ENCODE data around the gene KCNQ1.

KCNQ1 gene

GRCh38 chr11:2870969-2871680, 426.3 kb downstream of the KCNQ1 start:
- H3K27ac ChIP-seq, result no peak overlapping the region; a peak in 1 of 22 replicates
- no peak for TF ChIP-seq Cebpa-rat (IDR thresholded peaks at IDR 0.05)
- H3K27me3 ChIP-seq, result peaks cover 19 to 41% (median 32%) of the 10 kb centered on the region in 11 experiments

GRCh38 chr11:2874963-2875362, 430.2 kb downstream of the KCNQ1 start:
- Histone ChIP-seq H3K4me2 (no peak overlapping the region), H3K36me3 (peaks cover 0 to 12% (median 0%) of the 10 kb centered on the region in 11 experiments; a peak in 5 of 22 replicates), H3K9me3 (replicated peaks in 1 of 11) (peaks cover 18 to 52% (median 41%) of the 10 kb centered on the region in 11 experiments), H3K27me3 (peaks cover 5 to 18% (median 11%) of the 10 kb centered on the region in 11 experiments), H3K9ac (no peak overlapping the region), H3K4me3 (no peak overlapping the region), H3K4me1 (peaks cover 18 to 29% (median 22%) of the 10 kb centered on the region in 10 experiments), H4K20me1 (no peaks in the 10 kb centered on the region; a peak in 1 of 22 replicates), H3K27ac (no peak overlapping the region)
- TF ChIP-seq Cebpa-rat (IDR thresholded peaks at IDR 0.05), result no peak

More at GRCh38 chr11:2870969-2871680, 426.3 kb downstream of the KCNQ1 start:
- Histone ChIP-seq H3K4me2 (peak overlapping the region; percentile 58 to 85 (median 78)), H3K36me3 (peaks cover 0 to 12% (median 0%) of the 10 kb centered on the region in 11 experiments; a peak in 2 of 22 replicates), H3K4me3 (no peak overlapping the region), H3K4me1 (peaks cover 18 to 38% (median 33%) of the 10 kb centered on the region in 10 experiments), H3K9me3 (replicated peaks in 1 of 11) (peaks cover 10 to 23% (median 19%) of the 10 kb centered on the region in 11 experiments), H3K9ac (0 out of 22 replicates have a peak overlapping the region, but pooled peaks of 1 of the 11 experiments have one; percentile 21), H4K20me1 (no peaks in the 10 kb centered on the region)

DNA sequence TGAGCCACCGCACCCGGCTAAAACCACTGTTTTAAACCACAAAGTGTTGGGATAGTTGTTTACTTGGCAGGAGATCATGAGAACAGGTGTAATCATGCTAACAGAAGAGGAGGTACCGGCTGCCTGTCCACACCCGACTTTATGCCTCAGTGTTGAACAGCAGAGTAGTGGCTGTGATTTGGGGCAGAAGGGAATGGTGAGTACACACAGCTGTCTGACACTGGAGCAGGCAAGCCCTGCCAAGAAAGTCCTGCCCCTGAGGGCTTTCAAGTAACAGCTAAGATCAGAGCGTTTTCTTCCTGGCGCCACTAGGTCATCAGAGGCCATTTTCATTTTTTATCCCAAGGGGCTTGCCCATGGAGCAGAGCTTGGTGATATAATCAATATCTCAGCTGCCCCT, 432.7 kb downstream of the KCNQ1 start:
- H3K27ac ChIP-seq, result no peak overlapping the region
- H3K4me2 ChIP-seq, result no peak overlapping the region
- no peak overlapping the region for H3K4me3 ChIP-seq
- peaks cover 0 to 20% (median 2%) of the 10 kb centered on the region in 11 experiments; a peak in 6 of 22 replicates for H4K20me1 ChIP-seq
- no peak overlapping the region for H3K9ac ChIP-seq
- H3K4me1 ChIP-seq, result peaks cover 3 to 28% (median 17%) of the 10 kb centered on the region in 10 experiments; a peak in 18 of 20 replicates
- TF ChIP-seq Cebpa-rat (IDR thresholded peaks at IDR 0.05), result no peak
- H3K36me3 ChIP-seq, result peaks cover 0 to 12% (median 0%) of the 10 kb centered on the region in 11 experiments; a peak in 5 of 22 replicates
- peaks cover 18 to 52% (median 41%) of the 10 kb centered on the region in 11 experiments for H3K9me3 ChIP-seq (replicated peaks in 1 of 11)
- H3K27me3 ChIP-seq, result peaks cover 0 to 14% (median 2%) of the 10 kb centered on the region in 11 experiments; a peak in 15 of 22 replicates

DNA sequence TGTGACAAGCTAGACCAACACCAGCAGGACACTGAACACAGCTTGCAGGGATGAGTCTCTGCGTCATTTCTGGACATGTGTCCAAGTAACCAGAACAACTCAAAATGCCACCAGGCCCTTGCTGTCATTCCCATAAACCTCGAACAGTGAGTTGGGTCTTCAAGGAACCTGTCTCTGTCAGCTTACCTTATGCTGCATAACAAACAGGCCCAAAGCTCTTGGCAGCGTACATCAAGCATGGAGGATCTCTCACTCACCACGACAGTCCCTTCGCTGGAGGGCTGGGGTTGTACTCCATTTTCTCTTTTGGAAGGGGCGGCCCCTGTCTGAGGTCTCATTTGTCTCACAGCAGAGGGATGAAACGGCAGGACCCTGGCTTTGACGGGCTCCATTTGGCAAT, 434.0 kb downstream of the KCNQ1 start:
- no peak for TF ChIP-seq Cebpa-rat (IDR thresholded peaks at IDR 0.05)
- H3K27ac ChIP-seq, result no peak overlapping the region
- H3K4me3 ChIP-seq, result no peak overlapping the region
- peaks cover 11 to 28% (median 15%) of the 10 kb centered on the region in 11 experiments for H3K27me3 ChIP-seq
- H4K20me1 ChIP-seq, result peaks cover 0 to 27% (median 12%) of the 10 kb centered on the region in 11 experiments; a peak in 10 of 22 replicates
- no peak overlapping the region for H3K9ac ChIP-seq
- H3K4me2 ChIP-seq, result no peak overlapping the region
- H3K4me1 ChIP-seq, result peaks cover 13 to 41% (median 30%) of the 10 kb centered on the region in 10 experiments; a peak in 19 of 20 replicates
- H3K9me3 ChIP-seq (replicated peaks in 1 of 11), result peaks cover 18 to 52% (median 39%) of the 10 kb centered on the region in 11 experiments
- H3K36me3 ChIP-seq, result peaks cover 0 to 12% (median 0%) of the 10 kb centered on the region in 11 experiments; a peak in 5 of 22 replicates

DNA sequence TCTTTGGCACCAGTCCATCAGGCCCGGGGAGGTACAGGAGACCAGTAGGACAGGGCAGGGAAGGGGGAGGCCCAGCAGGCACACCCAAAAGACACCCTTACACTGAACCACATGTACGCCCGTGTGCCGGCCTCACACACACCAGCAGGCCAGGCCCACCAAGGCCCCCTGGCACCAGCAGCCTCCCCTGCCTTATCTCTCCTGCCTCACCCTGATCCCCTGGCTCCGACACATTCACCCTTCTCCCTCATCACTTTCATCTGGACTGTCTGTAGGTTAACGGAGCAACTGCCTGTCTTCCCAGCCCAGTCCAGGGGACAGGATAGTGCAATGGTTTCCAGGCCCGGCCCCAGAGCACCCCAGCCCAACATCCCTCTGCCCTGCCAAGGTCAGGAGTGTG, 435.8 kb downstream of the KCNQ1 start:
- H3K36me3 ChIP-seq, result peaks cover 0 to 8% (median 0%) of the 10 kb centered on the region in 11 experiments; a peak in 3 of 22 replicates
- no peak overlapping the region for H3K27ac ChIP-seq
- H3K27me3 ChIP-seq, result peaks cover 11 to 41% (median 30%) of the 10 kb centered on the region in 11 experiments
- no peak overlapping the region for H3K4me3 ChIP-seq
- no peak for TF ChIP-seq Cebpa-rat (IDR thresholded peaks at IDR 0.05)
- H3K9me3 ChIP-seq (replicated peaks in 1 of 11), result peaks cover 6 to 34% (median 21%) of the 10 kb centered on the region in 11 experiments
- H4K20me1 ChIP-seq, result peaks cover 5 to 32% (median 16%) of the 10 kb centered on the region in 11 experiments; a peak in 13 of 22 replicates
- peak overlapping the region in 4 of 11 experiments; percentile 96 to 100 (median 98); a peak in 8 of 22 replicates for H3K4me2 ChIP-seq
- peaks cover 13 to 51% (median 40%) of the 10 kb centered on the region in 10 experiments; a peak in 19 of 20 replicates for H3K4me1 ChIP-seq
- H3K9ac ChIP-seq, result no peak overlapping the region

- peaks cover 5 to 32% (median 16%) of the 10 kb centered on the region in 11 experiments; a peak in 13 of 22 replicates for H4K20me1 ChIP-seq
- peaks cover 6 to 28% (median 17%) of the 10 kb centered on the region in 11 experiments for H3K9me3 ChIP-seq (replicated peaks in 1 of 11)
- peak overlapping the region in 5 of 11 experiments; percentile 15 to 96 (median 46); a peak in 6 of 22 replicates for H3K9ac ChIP-seq
- no peak for TF ChIP-seq Cebpa-rat (IDR thresholded peaks at IDR 0.05)
- 0 out of 22 replicates have a peak overlapping the region, but pooled peaks of 1 of the 11 experiments have one; percentile 17 for H3K27ac ChIP-seq
- peaks cover 0 to 8% (median 0%) of the 10 kb centered on the region in 11 experiments; a peak in 3 of 22 replicates for H3K36me3 ChIP-seq
- H3K4me3 ChIP-seq, result no peak overlapping the region
- H3K27me3 ChIP-seq, result peaks cover 11 to 41% (median 30%) of the 10 kb centered on the region in 11 experiments
- H3K4me2 ChIP-seq, result peak overlapping the region; percentile 18 to 100 (median 98); a peak in 20 of 22 replicates
- peaks cover 15 to 54% (median 43%) of the 10 kb centered on the region in 10 experiments for H3K4me1 ChIP-seq
Observed at GRCh38 chr11:2881076-2881980, 436.5 kb downstream of the KCNQ1 start.

DNA sequence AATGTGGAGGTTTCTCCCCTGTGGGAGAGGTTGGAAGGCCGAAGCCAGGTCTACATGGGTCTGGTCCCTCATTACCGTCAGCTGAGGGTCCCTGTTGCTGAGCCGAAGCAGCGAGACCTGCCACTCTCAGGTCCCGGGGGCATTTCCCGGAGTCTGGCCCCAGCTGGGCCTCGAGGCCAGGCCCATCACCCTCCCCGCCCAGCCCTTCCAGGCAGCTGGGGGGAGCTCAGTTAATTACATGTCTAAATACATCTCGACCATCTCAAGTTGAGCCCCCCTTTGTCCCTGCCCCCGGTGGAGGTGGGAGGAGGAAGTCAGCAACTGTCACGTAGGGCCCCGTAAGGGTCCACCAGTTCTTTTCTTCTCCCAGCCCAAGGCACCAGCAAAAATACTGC, 437.2 kb downstream of the KCNQ1 start:
- Histone ChIP-seq H3K27me3 (peaks cover 11 to 41% (median 30%) of the 10 kb centered on the region in 11 experiments), H3K4me3 (no peak overlapping the region), H3K36me3 (peaks cover 0 to 8% (median 0%) of the 10 kb centered on the region in 11 experiments; a peak in 2 of 22 replicates), H3K27ac (0 out of 22 replicates have a peak overlapping the region, but pooled peaks of 1 of the 11 experiments have one; percentile 17), H3K9ac (peak overlapping the region in 5 of 11 experiments; percentile 15 to 96 (median 46); a peak in 6 of 22 replicates), H3K4me1 (peaks cover 22 to 56% (median 50%) of the 10 kb centered on the region in 10 experiments), H3K4me2 (peak overlapping the region; percentile 81 to 100 (median 98)), H4K20me1 (peaks cover 5 to 32% (median 16%) of the 10 kb centered on the region in 11 experiments; a peak in 13 of 22 replicates), H3K9me3 (replicated peaks in 1 of 11) (peaks cover under 1 to 21% (median 10%) of the 10 kb centered on the region in 11 experiments)
- TF ChIP-seq Cebpa-rat (IDR thresholded peaks at IDR 0.05), result no peak
